NCI-H748 (cell line): ENCODE measurements around the gene ACER1.
A peak's percentile ranks its signal among the peaks of the same experiment; 100 is the strongest.
"Not testable (repeated sequence)": the region's sequence is repeated elsewhere in the genome, so short reads cannot be mapped to it uniquely, and the experiment has no call there.

Experiments
- DNase-seq: peaks from one replicate; lab custom pipeline; 2025; ENCODE audit not compliant: unreplicated experiment; lab: John Stamatoyannopoulos, UW

ACER1 gene

DNA sequence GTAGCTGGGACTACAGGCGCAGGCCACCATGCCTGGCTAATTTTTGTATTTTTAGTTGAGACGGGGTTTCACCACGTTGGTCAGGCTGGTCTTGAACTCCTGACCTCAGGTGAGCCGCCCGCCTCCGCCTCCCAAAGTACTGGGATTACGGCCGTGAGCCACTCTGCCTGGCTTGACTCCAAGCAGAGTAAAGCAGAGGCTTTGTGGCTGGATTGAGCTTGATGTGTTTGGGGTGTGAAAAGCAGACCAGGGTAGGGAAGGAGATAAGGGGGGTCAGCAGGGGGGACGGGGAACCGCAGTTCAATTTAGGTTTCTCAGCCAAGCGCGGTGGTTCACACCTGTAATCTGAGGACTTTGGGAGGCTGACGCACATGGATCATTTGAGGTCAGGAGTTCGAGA lies 23.8 kb upstream of the ACER1 start:
- no peak for DNase-seq

DNA sequence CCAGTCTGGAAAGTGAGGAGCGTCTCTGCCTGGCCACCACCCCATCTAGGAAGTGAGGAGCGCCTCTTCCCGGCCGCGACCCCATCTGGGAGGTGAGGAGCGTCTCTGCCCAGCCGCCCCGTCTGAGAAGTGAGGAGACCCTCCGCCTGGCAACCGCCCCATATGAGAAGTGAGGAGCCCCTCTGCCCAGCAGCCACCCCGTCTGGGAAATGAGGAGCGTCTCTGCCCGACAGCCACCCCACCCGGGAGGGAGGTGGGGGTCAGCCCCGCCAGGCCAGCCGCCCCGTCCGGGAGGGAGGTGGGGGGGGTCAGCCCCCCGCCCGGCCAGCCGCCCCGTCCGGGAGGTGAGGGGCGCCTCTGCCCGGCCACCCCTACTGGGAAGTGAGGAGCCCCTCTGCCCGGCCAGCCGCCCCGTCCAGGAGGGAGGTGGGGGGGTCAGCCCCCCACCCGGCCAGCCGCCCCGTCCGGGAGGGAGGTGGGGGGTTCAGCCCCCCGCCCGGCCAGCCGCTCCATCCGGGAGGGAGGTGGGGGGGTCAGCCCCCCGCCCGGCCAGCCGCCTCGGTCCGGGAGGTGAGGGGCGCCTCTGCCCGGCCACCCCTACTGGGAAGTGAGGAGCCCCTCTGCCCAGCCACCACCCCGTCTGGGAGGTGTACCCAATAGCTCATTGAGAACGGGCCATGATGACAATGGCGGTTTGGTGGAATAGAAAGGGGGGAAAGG lies 22.1 kb upstream of the ACER1 start:
- DNase-seq: not testable (repeated sequence)

DNA sequence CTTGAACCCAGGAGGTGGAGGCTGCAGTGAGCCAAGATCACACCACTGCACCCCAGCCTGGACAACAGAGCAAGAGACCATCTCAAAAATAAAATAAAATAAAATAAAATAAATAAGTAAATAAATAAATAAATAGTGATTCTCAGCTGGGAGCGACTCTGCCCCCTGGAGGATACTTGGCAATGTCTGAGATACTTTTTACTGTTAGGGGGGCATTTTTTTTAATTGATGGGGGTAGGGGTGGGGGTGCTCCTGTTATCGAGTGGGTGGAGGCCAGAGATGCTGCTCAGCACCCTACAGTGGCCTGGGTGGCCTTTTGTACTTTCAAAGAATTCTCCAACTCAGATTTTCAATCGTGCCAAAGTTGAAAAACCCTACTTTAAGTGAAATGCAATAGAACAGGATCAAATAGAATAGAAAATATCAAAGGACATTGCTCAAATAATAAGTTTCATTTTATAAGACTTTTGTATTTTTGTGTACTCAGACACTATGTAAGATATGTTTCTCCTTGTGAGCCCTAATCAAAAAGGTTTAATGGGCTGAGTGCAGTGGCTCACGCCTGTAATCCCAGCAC lies 20.8 kb upstream of the ACER1 start:
- no peak for DNase-seq

DNA sequence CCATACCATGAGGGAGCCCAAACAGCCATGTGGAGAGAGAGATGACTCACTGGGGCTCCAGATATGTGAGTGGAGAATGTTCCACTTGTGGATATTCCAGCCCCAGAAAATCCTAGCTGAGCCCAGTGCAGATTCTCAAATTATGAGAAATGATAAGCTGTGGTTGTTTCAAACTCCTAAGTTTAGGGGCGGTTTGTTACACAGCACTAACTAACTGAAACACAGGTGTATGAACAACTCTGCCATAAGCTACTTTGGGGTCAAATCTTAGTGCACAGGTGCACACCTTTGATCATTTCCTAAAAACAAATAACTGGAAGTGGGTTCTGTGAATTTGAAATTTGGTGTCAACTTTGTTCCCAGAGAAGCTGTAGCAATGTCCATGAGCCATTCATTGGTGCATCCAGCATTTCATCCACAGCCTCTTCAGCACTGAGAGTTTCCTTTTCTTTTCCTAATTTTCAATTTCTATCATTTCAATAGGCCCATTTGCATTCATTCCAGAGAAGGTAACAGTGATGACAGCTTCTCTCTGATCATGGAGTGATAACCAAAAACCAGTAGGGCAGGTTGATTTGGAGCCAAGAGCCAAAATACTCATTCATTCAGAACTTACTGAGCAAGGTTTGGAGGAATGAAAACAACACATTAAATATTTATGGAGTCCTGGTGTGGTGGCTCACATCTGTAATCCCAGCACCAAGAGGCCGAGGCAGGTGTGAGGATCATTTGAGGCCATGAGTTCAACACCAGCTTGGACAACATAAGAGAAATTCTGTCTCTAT lies 19.2 kb upstream of the ACER1 start:
- no peak for DNase-seq

DNA sequence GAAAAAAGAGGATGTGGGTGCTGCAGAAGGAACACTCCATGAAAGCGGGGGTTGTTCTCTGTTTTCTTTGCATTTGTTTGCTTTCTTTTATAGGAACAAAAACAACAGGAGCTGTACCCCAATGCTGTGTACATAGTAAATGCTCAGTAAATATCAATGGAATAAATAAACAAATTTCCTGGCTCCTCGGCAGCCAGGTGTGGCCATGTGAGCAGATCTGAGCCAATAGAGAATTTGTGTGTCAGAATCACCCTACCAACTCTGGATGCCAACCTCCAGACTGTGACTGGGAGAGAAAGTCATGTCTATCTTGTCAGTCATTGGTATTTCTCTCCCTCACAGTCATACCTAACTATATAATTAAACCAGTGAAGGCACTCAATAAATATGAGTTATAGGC lies 17.3 kb upstream of the ACER1 start:
- no peak for DNase-seq

DNA sequence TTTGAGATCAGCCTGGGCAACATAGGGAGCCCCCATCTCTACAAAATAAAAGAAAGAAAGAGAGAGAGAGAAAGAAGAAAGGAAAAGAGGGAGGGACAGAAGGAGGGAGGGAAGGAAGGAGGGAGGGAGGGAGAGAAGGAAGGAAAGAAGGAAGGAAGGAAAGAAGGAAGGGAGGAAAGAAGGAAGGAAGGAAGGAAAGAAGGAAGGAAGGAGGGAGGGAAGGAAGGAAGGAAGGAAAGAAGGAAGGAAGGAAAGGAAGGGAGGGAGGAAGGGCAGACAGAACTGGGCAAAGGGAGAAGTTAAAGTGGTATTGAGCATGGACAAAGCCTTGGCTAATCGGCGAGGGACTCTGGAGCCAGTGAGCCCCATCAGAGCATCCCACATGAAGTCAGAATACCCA lies 15.9 kb upstream of the ACER1 start:
- not testable (repeated sequence) for DNase-seq

DNA sequence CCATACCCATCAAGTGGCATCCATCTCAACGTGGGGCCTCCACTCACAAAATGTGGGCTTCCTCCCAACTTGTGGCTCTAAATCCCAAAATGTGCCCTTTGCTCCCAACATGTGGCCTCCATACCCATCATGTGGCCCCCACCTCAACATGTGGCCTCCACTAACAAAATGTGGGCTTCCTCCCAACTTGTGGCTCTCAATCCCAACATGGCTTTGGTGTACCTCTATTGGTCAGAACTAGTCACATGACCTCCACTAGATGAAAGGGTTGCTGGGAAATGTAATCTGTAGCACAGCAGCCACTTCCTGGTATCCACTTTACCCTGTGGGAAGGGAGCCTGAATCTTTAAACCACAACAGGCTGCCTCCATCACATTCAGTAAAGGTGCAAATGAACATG lies 10.1 kb upstream of the ACER1 start:
- DNase-seq: no peak

DNA sequence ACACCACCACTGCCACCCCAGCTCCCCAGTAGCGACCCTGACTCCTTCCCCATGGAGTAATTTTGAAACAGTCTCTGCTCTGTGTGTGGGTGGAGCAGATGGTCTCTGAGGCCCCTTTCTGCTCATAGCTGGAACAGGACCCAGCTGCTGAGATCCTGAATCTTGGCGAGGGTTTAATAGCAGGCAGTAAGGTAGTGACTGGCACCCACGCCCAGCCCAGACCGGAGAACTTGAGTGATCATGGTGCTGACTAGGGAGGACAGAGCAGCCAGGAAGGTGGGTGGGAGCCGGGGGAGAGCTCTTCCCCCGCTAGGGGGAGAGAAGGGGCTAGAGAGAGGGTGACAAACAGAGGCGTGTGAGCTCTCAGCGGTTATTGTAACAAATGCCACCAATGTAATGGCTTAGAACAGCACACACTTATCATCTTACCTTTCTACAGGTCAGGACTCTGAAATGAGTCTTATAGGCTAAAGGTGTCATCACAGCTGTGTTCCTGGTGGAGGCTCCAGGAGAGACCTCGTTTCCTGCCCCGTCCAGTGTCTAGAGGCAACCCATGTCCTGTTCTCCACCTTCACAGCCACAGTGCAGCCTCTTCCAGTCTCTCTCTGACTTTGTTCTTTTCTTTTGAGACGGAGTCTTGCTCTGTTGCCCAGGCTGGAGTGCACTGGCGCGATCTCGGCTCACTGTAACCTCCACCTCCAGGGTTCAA lies 7.2 kb upstream of the ACER1 start:
- no peak for DNase-seq

DNA sequence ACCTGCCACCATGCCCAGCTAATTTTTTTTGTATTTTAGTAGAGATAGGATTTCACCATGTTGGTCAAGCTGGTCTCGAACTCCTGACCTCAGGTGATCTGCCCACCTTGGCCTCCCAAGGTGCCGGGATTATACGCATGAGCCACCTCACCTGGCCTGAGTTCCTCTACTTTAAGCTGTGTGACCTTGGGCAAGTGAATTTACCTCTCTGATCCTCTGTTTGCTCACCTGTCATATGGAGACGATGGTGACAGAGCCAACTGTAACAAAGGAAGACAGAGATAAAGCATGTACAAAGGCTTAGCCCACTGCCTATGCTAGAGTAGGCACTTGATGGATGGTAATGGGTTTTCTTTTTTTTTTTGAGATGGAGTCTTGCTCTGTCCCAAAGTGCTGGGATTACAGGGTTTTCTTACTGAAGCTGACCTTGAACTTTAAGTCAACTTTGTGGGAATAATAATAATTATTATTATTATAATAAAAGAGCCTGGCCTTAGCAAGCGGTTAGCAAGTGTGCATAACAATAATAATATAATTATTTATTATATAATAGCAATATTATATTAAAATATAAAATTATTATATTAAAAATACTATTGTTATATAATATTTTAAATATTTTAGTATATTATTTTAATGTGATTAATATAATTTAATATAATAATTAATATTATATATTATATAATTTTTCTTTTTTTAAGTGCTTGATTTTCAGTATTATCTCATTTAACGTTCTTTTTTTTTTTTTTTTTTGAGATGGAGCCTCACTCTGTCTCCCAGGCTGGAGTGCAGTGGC lies 1.3 kb upstream of the ACER1 start:
- DNase-seq: no peak

DNA sequence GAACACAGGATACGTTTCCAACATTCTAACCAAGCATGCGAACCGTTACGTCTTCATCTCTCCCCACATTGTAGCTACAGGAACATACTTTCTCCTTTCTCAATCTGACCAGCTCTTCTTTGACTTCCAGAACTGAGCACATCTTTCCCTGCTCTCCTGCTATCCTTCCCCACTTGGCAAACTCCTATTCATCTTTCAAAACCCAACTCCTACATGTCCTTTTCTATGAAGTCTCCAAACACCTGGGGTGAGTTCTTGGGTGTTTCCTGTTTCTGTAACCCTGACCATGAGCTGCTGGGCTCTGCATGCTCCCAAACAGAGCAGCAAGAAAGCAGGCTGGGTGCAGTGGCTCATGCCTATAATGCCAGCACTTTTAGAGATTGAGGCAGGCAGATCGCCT lies 6.6 kb downstream of the ACER1 start:
- no peak for DNase-seq

DNA sequence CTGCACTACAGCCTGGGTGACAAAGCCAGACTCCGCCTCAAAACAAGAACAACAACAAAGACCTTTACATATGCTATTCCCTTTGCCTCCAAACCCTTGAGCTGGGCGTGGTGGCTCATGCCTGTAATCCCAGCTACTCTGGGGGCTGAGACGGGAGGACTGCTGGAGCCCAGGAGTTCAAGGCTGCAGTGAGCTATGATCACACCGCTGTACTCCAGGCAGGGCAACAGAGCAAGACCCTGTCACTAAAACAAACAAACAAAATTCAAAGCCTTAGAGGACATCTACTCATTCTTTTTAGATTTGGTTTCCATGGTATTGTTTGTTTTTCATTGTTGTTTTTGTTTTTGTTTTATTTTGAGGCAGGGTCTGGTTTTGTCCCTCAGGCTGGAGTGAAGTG lies 7.8 kb downstream of the ACER1 start:
- DNase-seq: no peak

DNA sequence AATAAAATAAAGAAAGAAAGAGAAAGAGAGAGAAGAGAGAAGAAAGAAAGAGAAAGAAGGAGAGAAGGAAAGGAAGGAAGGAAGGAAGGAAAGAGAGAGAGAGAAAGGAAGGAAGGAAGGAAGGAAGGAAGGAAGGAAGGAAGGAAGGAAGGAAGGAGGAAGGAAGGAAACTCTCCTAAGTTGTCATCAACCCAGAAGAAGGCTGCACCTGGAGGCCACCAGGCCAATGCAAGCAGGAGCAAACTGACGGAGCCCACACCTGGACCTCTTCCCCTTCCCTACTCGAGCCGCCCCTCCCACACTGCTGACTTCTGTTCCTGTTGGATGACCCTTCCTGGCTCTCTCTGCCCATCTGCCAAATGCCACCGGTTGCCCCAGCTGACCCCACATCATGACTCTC lies 8.7 kb downstream of the ACER1 start:
- DNase-seq: no peak

DNA sequence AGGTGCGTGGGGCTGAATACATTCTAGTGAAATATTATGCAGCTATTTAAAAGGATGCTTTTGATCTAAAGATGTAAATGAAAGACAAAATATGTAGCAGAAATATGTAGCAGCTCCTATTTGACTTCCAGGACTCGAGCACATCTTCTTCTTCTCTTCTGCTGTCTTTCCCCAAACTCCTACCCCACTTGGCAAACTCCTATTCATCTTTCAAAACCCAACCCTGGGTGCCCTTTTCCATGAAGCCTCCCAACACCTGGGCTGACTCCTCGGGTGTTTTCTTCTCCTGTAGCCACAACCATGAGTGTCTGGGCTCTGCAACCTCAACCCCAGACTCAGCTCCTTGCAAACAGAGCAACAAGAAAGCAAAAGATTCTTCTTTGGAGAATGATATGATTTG lies 11.1 kb downstream of the ACER1 start:
- no peak for DNase-seq

DNA sequence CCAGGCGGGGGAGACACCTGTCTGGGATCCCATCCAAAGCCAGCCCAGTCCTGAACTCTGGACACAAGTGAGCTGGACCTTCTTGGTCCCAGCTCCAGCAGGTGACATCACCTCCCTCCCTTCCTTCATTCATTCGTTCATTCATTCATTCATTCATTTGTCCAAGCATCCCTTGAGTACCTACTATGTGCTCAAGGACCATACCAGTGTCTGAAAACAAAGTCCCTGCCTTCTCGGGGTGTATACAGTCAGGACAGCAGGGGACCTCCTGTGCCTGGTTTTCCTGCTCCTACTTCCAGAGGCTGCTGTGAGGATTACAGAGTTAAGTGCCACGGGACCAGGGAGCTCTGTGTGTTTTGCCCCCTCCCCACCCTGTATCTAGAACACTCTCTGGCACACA lies 14.0 kb downstream of the ACER1 start:
- no peak for DNase-seq

DNA sequence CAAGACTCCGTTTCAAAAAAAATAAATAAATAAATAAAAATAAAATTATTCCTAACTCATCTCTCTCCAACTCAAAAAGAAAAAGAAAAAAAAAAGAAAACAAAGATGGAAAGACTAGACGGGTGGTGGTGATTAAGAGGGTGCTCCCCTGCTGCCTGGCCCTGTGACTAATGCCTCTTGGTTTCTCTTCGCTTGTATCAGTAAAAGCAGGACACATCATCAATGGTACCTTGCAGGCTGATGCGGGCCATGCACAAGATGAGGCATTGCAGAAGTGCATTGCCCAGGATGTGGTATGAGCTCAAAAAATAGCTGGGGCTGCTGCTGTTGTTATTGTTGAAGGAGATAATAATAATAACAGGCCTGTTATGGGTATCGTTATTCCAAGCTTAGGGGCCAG lies 14.6 kb downstream of the ACER1 start:
- no peak for DNase-seq

DNA sequence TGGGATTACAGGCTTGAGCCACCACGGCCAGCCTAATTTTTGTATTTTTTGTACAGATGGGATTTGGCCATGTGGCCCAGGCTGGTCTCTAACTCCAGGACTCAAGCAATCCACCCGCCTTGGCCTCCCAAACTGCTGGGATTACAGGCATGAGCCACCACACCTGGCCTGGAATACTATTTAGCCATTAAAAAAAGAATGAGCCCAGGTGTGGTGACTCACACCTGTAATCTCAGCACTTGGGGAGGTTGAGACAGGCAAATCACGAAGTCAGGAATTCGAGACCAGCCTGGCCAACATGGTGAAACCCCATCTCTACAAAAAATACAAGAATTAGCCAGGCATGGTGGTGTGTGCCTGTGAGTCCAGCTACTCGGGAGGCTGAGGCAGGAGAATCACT lies 17.8 kb downstream of the ACER1 start:
- DNase-seq: not testable (repeated sequence)

DNA sequence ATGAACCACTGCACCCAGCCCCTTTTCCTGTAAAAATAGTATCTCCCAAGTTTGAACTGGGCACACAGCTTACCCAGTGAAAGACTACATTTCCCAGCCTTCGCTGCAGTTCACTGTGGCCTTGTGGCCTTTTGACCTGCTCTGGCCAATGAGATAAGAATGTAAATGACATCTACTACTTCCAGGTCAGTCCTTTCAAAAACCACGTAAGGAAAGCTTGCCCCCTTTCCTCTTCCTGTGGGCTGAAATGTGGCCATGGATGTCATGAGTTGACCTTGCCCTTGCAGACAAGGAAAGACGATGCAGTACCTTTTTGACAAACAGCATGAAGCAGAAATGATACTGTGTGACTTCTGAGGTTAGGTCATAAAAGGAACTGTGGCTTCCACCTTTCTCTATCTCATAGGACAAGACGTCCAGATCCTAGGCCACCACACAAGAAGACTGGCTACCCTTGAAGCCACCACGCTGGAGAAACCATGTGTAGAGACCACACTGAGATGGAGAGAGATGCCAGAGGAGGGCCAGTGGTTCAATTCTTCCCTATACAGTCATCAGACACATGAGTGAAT lies 19.9 kb downstream of the ACER1 start:
- DNase-seq: no peak

DNA sequence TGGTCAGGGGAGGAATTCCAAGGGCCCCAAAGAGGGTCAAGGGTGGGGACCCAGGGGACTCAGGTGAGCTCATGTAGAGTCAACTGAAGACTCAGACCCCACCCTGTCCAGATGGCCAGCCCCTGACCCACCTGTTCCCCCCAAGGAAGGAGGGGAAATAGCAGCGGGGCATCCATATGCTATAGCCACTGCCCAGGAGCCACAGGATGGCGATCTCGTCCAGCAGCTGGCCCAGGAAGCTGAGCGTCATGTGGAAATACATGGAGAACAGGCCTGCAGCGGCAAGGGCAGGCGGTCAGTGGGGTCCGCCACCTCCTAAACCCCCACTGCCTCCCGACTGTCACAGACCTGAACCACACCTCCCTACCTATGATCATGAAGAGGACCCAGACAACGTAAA lies 21.4 kb downstream of the ACER1 start:
- DNase-seq: no peak

DNA sequence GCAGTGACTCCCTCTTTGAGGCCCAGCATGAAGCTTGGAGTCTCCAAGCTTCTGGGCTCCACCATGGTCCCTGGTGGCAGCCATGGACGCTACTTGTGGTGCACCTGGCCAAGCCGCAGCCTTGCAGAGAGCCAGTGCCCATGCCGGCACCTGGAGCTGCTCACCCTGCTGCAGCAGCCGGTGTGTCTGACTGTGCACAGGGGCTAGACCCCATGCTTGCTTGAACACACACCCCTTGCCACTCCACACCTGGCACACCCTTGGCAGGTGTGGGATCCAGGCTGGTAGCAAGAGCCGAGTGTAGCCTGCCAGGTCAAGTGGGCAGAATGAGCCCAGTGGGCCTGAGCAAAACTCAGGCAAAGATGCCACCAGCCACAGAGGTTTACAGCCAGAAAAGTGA lies 35.0 kb downstream of the ACER1 start:
- DNase-seq: no peak

DNA sequence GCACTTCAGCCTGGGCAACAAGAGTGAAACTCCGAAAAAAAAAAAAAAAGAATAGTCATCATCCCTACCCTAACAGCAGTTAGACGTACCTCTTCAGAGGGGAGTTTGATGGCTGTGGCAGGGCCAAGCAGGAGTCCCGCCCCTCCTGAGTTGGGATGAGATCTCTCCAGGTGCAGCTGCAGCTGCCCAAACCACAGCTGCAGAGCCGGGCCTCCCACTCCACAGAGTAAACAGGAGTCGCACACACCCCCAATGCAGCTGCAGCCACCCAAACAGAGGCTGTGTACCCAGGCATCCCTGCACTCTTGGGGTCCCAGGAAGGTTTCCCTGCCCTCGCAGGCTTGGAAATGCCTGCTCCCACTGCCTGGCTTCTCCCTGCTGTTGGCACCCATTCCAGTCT lies 36.2 kb downstream of the ACER1 start:
- DNase-seq: peak; percentile 7

DNA sequence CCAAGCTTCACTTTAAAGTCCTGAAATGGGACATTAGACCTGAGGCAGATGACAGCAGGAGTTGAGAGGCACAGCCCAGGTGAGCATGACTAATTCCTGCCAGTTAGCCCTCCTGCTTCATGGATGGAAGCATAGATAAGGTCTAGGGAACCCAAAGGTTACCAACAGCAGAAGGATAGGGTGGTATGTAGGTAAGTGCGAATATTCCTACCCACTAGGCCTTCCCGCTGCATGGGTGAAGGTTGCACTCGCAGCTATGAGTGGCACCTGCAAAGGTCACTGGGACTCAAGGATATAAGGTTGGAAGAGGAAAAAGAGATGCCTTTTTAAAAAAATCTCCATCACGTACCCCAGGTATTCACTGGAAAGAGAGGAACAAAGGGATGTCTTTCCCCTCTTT lies 41.4 kb downstream of the ACER1 start:
- DNase-seq: no peak
